Keratinocyte (primary cell): ENCODE data around the gene C1QTNF12. TPM values are rescaled to one million over a fixed set of nuclear protein-coding genes. Genes with fewer than 3 reads are reported as not detected.

Source experiments
- DNase-seq: peaks from one replicate; pipeline ENCODE4 v3.0.0-alpha.2; 2011; ENCODE audit warnings: low read depth, missing footprints, low spot score
- FAIRE-seq: peaks from 2 replicates; lab custom pipeline; 2011; peaks lifted over from hg19 to GRCh38; lab: Jason Lieb, UNC
- H2AFZ ChIP-seq: 2 replicates; pipeline ENCODE4 v1.6.0; 2012; ENCODE audit warnings: low read length, control low read depth, inconsistent platforms; ENCODE audit not compliant: control insufficient read depth
- H3K27ac ChIP-seq: 2 replicates; pipeline ENCODE4 v1.5.1; 2011; ENCODE audit warnings: low read length; ENCODE audit not compliant: control insufficient read depth, insufficient read depth
- H3K27me3 ChIP-seq: 3 replicates; pipeline ENCODE4 v1.6.0; 2011; ENCODE audit warnings: low read length; ENCODE audit not compliant: control insufficient read depth, insufficient read depth; ENCODE audit errors: extremely low read depth
- H3K36me3 ChIP-seq, 2 experiments: 2 replicates in 1 of 2; 3 replicates in 1 of 2; pipeline ENCODE4 v1.5.1; 2011; ENCODE audit warnings: low read length in 2 of 2, mild to moderate bottlenecking in 1 of 2; ENCODE audit not compliant: control insufficient read depth in 2 of 2, insufficient read depth in 2 of 2; ENCODE audit errors: extremely low read depth in 1 of 2
- H3K4me1 ChIP-seq: 3 replicates; pipeline ENCODE4 v1.5.1; 2011; ENCODE audit warnings: low read length; ENCODE audit not compliant: control insufficient read depth, insufficient read depth; ENCODE audit errors: extremely low read depth
- H3K4me2 ChIP-seq: 3 replicates; pipeline ENCODE4 v1.6.0; 2011; ENCODE audit warnings: low read depth, low read length; ENCODE audit not compliant: control insufficient read depth, insufficient read depth; ENCODE audit errors: extremely low read depth
- H3K4me3 ChIP-seq, 3 experiments: fragments of 200-600 bp in 1 of 3; sonication (generic) in 1 of 3; 2 replicates in 2 of 3; 3 replicates in 1 of 3; pipeline ENCODE4 v1.5.1; 2011 to 2016; ENCODE audit warnings: low read length in 3 of 3, mild to moderate bottlenecking in 3 of 3, control low read depth in 2 of 3, inconsistent platforms in 1 of 3, low read depth in 1 of 3, mixed read lengths in 1 of 3, mixed run types in 1 of 3, moderate library complexity in 1 of 3; ENCODE audit not compliant: control insufficient read depth in 2 of 3, insufficient read depth in 2 of 3; ENCODE audit errors: extremely low read depth in 1 of 3
- H3K79me2 ChIP-seq: 2 replicates; pipeline ENCODE4 v1.6.0; 2012; ENCODE audit warnings: low read length; ENCODE audit not compliant: control insufficient read depth, insufficient read depth
- H3K9ac ChIP-seq: 3 replicates; pipeline ENCODE4 v1.6.0; 2011; ENCODE audit warnings: low read length; ENCODE audit not compliant: control insufficient read depth, insufficient read depth; ENCODE audit errors: extremely low read depth
- H3K9me1 ChIP-seq: 3 replicates; pipeline ENCODE4 v1.6.0; 2011; ENCODE audit warnings: low read length; ENCODE audit not compliant: control insufficient read depth, insufficient read depth; ENCODE audit errors: extremely low read depth
- H3K9me3 ChIP-seq: 2 replicates; pipeline ENCODE4 v1.5.1; 2012; ENCODE audit warnings: low read depth, low read length; ENCODE audit not compliant: control insufficient read depth
- H4K20me1 ChIP-seq: 3 replicates; pipeline ENCODE4 v1.6.0; 2011; ENCODE audit warnings: low read length; ENCODE audit not compliant: control insufficient read depth, insufficient read depth; ENCODE audit errors: extremely low read depth
- CTCF ChIP-seq, 3 experiments: IDR thresholded peaks in 1 of 3; conservative IDR thresholded peaks in 1 of 3; optimal IDR thresholded peaks in 1 of 3; 2 replicates in 2 of 3; 3 replicates in 1 of 3; pipeline versions ENCODE3 to v1.5.1; 2011; ENCODE audit warnings: low read length in 3 of 3, mild to moderate bottlenecking in 3 of 3, moderate library complexity in 2 of 3, control low read depth in 1 of 3, inconsistent platforms in 1 of 3; ENCODE audit not compliant: insufficient read depth in 2 of 3; ENCODE audit errors: extremely low read depth in 1 of 3
- EZH2 ChIP-seq: IDR thresholded peaks from one replicate; pipeline ENCODE4 v1.6.1; 2012; ENCODE audit warnings: inconsistent platforms, mild to moderate bottlenecking, low read length, moderate library complexity
- dilution Hi-C: fragments of 300-500 bp; cut with MboI; formaldehyde crosslinking; loops from one replicate; pipeline ENCODE4 v1.7.0; 2020; ENCODE audit warnings: low sequenced_read_pairs; ENCODE audit not compliant: extremely low pct_ligation_motif_present
- polyA plus RNA-seq, 5 experiments: library from polyadenylated mRNA; depleted of rRNA in 3 of 5; stranded (reverse) in 3 of 5; stranded (forward) in 1 of 5; unstranded in 1 of 5; fragments of >200 nt; gene quantifications; 1 replicate in 1 of 5; 2 replicates in 3 of 5; 3 replicates in 1 of 5; pipeline versions ENCODE4 v1.2.1 to v1.2.3, GENCODE V29; 2011 to 2012; ENCODE audit warnings: missing spikeins in 2 of 5, low read depth in 1 of 5, low replicate concordance in 1 of 5

C1QTNF12 gene
- polyA plus RNA-seq, 1 donor (not counting 4 experiments of a cell fraction or from before 2014, with no cell fraction given) = 0.18 TPM

GRCh38 chr1:1210726-1211540, 35.6 kb downstream of the C1QTNF12 start:
- TF ChIP-seq EZH2 (no peak), CTCF (optimal IDR thresholded peaks at IDR 0.05 in 1 of 3, IDR thresholded peaks at IDR 0.05 in 1 of 3, conservative IDR thresholded peaks at IDR 0.05 in 1 of 3; ENCODE audit: extremely low read depth in 1 of 3, insufficient read depth in 2 of 3, low read length in 3 of 3) (no peak)
- no peaks in the 10 kb centered on the region for H4K20me1 ChIP-seq
- H3K36me3 ChIP-seq = peaks cover 0 to 3% of the 10 kb centered on the region in 2 experiments
- dilution Hi-C loops = no loop called here
- DNase-seq (no peak), FAIRE-seq (no peak)
- no peak overlapping the region for H3K4me3 ChIP-seq
- H3K9me1 ChIP-seq = peaks cover 2% of the 10 kb centered on the region
- H3K27ac ChIP-seq = no peak overlapping the region
- H3K79me2 ChIP-seq = no peaks in the 10 kb centered on the region
- H3K27me3 ChIP-seq = peaks cover 17% of the 10 kb centered on the region
- no peak overlapping the region for H2AFZ ChIP-seq
- H3K4me1 ChIP-seq = peaks cover 3% of the 10 kb centered on the region
- H3K9ac ChIP-seq = no peak overlapping the region
- H3K9me3 ChIP-seq = no peaks in the 10 kb centered on the region
- H3K4me2 ChIP-seq = no peak overlapping the region

GRCh38 chr1:1208713-1209433, 37.6 kb downstream of the C1QTNF12 start:
- DNase-seq = no peak
- peaks cover 36% of the 10 kb centered on the region for H3K27me3 ChIP-seq
- dilution Hi-C loops = no loop called here
- H3K4me1 ChIP-seq = peaks cover 3% of the 10 kb centered on the region
- H3K4me3 ChIP-seq = no peak overlapping the region
- H3K9ac ChIP-seq = no peak overlapping the region
- no peaks in the 10 kb centered on the region for H3K9me3 ChIP-seq
- no peaks in the 10 kb centered on the region for H4K20me1 ChIP-seq
- no peak for FAIRE-seq
- no peaks in the 10 kb centered on the region for H3K36me3 ChIP-seq
- no peaks in the 10 kb centered on the region for H3K9me1 ChIP-seq
- no peak for TF ChIP-seq CTCF (optimal IDR thresholded peaks at IDR 0.05 in 1 of 3, IDR thresholded peaks at IDR 0.05 in 1 of 3, conservative IDR thresholded peaks at IDR 0.05 in 1 of 3; ENCODE audit: extremely low read depth in 1 of 3, insufficient read depth in 2 of 3, low read length in 3 of 3)
- H3K4me2 ChIP-seq = no peak overlapping the region
- no peak overlapping the region for H3K27ac ChIP-seq
- no peak overlapping the region for H2AFZ ChIP-seq
- no peaks in the 10 kb centered on the region for H3K79me2 ChIP-seq
